ENCODE measurements around the gene CACFD1.

CACFD1 gene

GRCh38 chr9:133459476-133460404 is at the start of gene CACFD1:
Gene CACFD1 (plus strand): TSS chr9:133459978. CDS start chr9:133460067, 89 bp downstream.
- peak; percentile 85 for DNase-seq (ENCODE audit: low read depth)

- no peak for DNase-seq (ENCODE audit: low read depth)
These were observed 44.6 kb upstream of the CACFD1 start for GRCh38 chr9:133415170-133415569.

GRCh38 chr9:133417541-133418461 is 42.0 kb upstream of the CACFD1 start, which contains the start of gene REXO4:
Gene REXO4 (minus strand): TSS chr9:133418010. CDS start chr9:133417844, 166 bp downstream.
- peak; percentile 62 for DNase-seq (ENCODE audit: low read depth)

GRCh38 chr9:133419005-133419404 is 40.8 kb upstream of the CACFD1 start:
- DNase-seq (ENCODE audit: low read depth), result no peak

- no peak for DNase-seq (ENCODE audit: low read depth)
These were observed 39.4 kb upstream of the CACFD1 start for GRCh38 chr9:133420392-133420827.

GRCh38 chr9:133421615-133422542 is 37.9 kb upstream of the CACFD1 start, which contains the start of gene ADAMTS13:
Gene ADAMTS13 (plus strand): TSS chr9:133422367. CDS start chr9:133422444, 77 bp downstream.
- DNase-seq (ENCODE audit: low read depth), result no peak

GRCh38 chr9:133423216-133423615 is 36.6 kb upstream of the CACFD1 start:
- no peak for DNase-seq (ENCODE audit: low read depth)

GRCh38 chr9:133424187-133424586 is 35.6 kb upstream of the CACFD1 start:
- DNase-seq (ENCODE audit: low read depth), result no peak

- no peak for DNase-seq (ENCODE audit: low read depth)
These were observed 34.6 kb upstream of the CACFD1 start for GRCh38 chr9:133425049-133425632.

GRCh38 chr9:133426011-133426410 is 33.8 kb upstream of the CACFD1 start:
- DNase-seq (ENCODE audit: low read depth), result no peak

GRCh38 chr9:133427658-133428348 is 32.0 kb upstream of the CACFD1 start:
- DNase-seq (ENCODE audit: low read depth), result no peak

GRCh38 chr9:133428617-133429101 is 31.1 kb upstream of the CACFD1 start:
- no peak for DNase-seq (ENCODE audit: low read depth)

- no peak for DNase-seq (ENCODE audit: low read depth)
These were observed 30.6 kb upstream of the CACFD1 start for GRCh38 chr9:133429214-133429613.

- no peak for DNase-seq (ENCODE audit: low read depth)
These were observed 30.1 kb upstream of the CACFD1 start for GRCh38 chr9:133429641-133430161.

GRCh38 chr9:133430244-133430643 is 29.5 kb upstream of the CACFD1 start:
- no peak for DNase-seq (ENCODE audit: low read depth)

GRCh38 chr9:133433351-133433843 is 26.4 kb upstream of the CACFD1 start:
- no peak for DNase-seq (ENCODE audit: low read depth)

- no peak for DNase-seq (ENCODE audit: low read depth)
These were observed 23.1 kb upstream of the CACFD1 start for GRCh38 chr9:133436681-133437080.

- DNase-seq (ENCODE audit: low read depth), result no peak
These were observed 21.8 kb upstream of the CACFD1 start for GRCh38 chr9:133437753-133438531.

- no peak for DNase-seq (ENCODE audit: low read depth)
These were observed 20.4 kb upstream of the CACFD1 start for GRCh38 chr9:133439337-133439736.

Measured in stimulated activated CD8-positive, alpha-beta memory T cell treated with anti-CD3 and anti-CD28 coated beads, Interleukin-12 subunit alpha, Interleukin-12 subunit beta, amount 100 ng/mL, for 1 hour (primary cell).